Measurements from ENCODE around the gene LDHB. TPM values are rescaled to one million over a fixed set of nuclear protein-coding genes. Genes with fewer than 3 reads are reported as not detected.

Gene LDHB
- polyA plus RNA-seq, 1 donor from 2014 or later, result 1,039 TPM

GRCh38 chr12:21638054-21638891, 19.4 kb downstream of the LDHB start:
- H3K4me2 ChIP-seq (ENCODE audit: low read length), result no peak overlapping the region
- H3K9me3 ChIP-seq (ENCODE audit: low read length), result no peaks in the 10 kb centered on the region
- peaks cover 4% of the 10 kb centered on the region for H3K79me2 ChIP-seq (replicated peaks; ENCODE audit: insufficient read depth, low read length)
- TF ChIP-seq EZH2 (IDR thresholded peaks at IDR 0.05; ENCODE audit: borderline replicate concordance, insufficient read depth, low read length, poor library complexity, severe bottlenecking), result no peak
- TF ChIP-seq CTCF (IDR thresholded peaks at IDR 0.05; ENCODE audit: poor library complexity, severe bottlenecking), result no peak
- no peak for TF ChIP-seq REST (IDR thresholded peaks at IDR 0.05; ENCODE audit: borderline replicate concordance)
- TF ChIP-seq TAF1 (IDR thresholded peaks at IDR 0.05; ENCODE audit: low read depth), result no peak
- no peak for TF ChIP-seq POLR2AphosphoS5 (IDR thresholded peaks at IDR 0.05)
- no peak for TF ChIP-seq MXI1 (conservative IDR thresholded peaks at IDR 0.05; ENCODE audit: poor library complexity, severe bottlenecking)
- TF ChIP-seq RAD21 (conservative IDR thresholded peaks at IDR 0.05), result no peak
- no peak for TF ChIP-seq SMC3 (conservative IDR thresholded peaks at IDR 0.05; ENCODE audit: poor library complexity)
- TF ChIP-seq EP300 (conservative IDR thresholded peaks at IDR 0.05; ENCODE audit: poor library complexity, severe bottlenecking), result no peak
- no peak overlapping the region for H2AFZ ChIP-seq (ENCODE audit: low read depth, low read length)
- no peaks in the 10 kb centered on the region for H3F3A ChIP-seq (ENCODE audit: insufficient read depth, low read length, poor library complexity, severe bottlenecking)
- peaks cover 40% of the 10 kb centered on the region for H3K36me3 ChIP-seq (ENCODE audit: insufficient read depth, low read length)
- H4K20me1 ChIP-seq (ENCODE audit: insufficient read depth), result no peaks in the 10 kb centered on the region
- H3K9ac ChIP-seq (ENCODE audit: low read length), result no peak overlapping the region
- no peak overlapping the region for H3K27ac ChIP-seq (ENCODE audit: low read length)
- no peaks in the 10 kb centered on the region for H3K9me2 ChIP-seq (ENCODE audit: insufficient read depth, low read length)
- no peak overlapping the region for H3K4me3 ChIP-seq (ENCODE audit: low read length)
- no peaks in the 10 kb centered on the region for H3K27me3 ChIP-seq (ENCODE audit: insufficient read depth, low read depth, low read length)

GRCh38 chr12:21634245-21634644, 23.4 kb downstream of the LDHB start:
- TF ChIP-seq EP300 (conservative IDR thresholded peaks at IDR 0.05; ENCODE audit: poor library complexity, severe bottlenecking) (no peak), CTCF (IDR thresholded peaks at IDR 0.05; ENCODE audit: poor library complexity, severe bottlenecking) (no peak), REST (IDR thresholded peaks at IDR 0.05; ENCODE audit: borderline replicate concordance) (no peak), MXI1 (conservative IDR thresholded peaks at IDR 0.05; ENCODE audit: poor library complexity, severe bottlenecking) (no peak)
- H4K20me1 ChIP-seq (ENCODE audit: insufficient read depth), result no peaks in the 10 kb centered on the region
- no peak overlapping the region for H3K27ac ChIP-seq (ENCODE audit: low read length)
- H3K9me2 ChIP-seq (ENCODE audit: insufficient read depth, low read length), result no peaks in the 10 kb centered on the region
- peaks cover 15% of the 10 kb centered on the region for H3K36me3 ChIP-seq (ENCODE audit: insufficient read depth, low read length)
- H3K9ac ChIP-seq (ENCODE audit: low read length), result no peak overlapping the region
- no peaks in the 10 kb centered on the region for H3K9me3 ChIP-seq (ENCODE audit: low read length)
- H3K27me3 ChIP-seq (ENCODE audit: insufficient read depth, low read depth, low read length), result no peaks in the 10 kb centered on the region
- no peaks in the 10 kb centered on the region for H3K79me2 ChIP-seq (replicated peaks; ENCODE audit: insufficient read depth, low read length)
- H3K4me2 ChIP-seq (ENCODE audit: low read length), result no peak overlapping the region
- no peak overlapping the region for H2AFZ ChIP-seq (ENCODE audit: low read depth, low read length)
- H3F3A ChIP-seq (ENCODE audit: insufficient read depth, low read length, poor library complexity, severe bottlenecking), result no peaks in the 10 kb centered on the region
- no peak overlapping the region for H3K4me3 ChIP-seq (ENCODE audit: low read length)
